NCI-H1436 treated with DMSO at 0.1 percent for 48 hours (cell line): ENCODE measurements around the gene STAT5B.
"Not testable (repeated sequence)": the region's sequence is repeated elsewhere in the genome, so short reads cannot be mapped to it uniquely, and the experiment has no call there.

Experiments used
- DNase-seq: peaks from one replicate; lab custom pipeline; 2025; lab: John Stamatoyannopoulos, UW

STAT5B gene

DNA sequence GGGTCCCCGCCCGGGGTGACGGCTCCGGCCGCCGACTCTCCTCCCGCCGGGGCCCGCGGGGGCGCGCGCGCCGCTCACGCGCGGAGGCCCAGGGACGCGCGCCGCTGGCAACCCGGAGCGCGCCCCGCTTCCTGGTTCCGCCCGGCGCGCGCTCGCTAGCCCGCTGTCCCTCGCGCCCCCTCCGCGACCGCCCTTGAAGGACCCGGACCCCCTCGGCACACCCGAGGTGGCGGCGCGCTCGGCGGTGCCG, at the start of gene STAT5B:
Gene STAT5B (minus strand): TSS at position 33 of the 250 bp plus-strand sequence. CDS start 44,264 bp downstream, outside the sequence.
- DNase-seq, result no peak

DNA sequence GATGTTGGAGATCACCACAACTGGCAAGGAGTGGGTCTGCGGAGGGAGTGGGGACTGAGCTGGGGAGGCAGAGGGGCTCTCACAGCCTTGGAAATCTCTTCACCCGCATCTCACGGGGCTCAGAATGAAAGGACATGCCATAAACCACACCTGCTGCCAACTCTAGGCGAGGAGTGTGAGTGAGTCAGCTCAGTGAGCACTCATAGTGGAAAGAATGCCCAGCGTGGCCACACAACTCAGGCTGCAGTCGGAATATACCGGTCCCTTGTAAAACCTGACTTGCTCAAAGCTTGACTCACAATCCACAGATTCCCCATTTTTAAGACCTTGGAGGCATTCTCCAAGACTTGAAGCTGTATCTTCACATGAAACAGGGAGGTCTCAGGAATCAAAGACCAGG, 48.8 kb upstream of the STAT5B start:
- no peak for DNase-seq

DNA sequence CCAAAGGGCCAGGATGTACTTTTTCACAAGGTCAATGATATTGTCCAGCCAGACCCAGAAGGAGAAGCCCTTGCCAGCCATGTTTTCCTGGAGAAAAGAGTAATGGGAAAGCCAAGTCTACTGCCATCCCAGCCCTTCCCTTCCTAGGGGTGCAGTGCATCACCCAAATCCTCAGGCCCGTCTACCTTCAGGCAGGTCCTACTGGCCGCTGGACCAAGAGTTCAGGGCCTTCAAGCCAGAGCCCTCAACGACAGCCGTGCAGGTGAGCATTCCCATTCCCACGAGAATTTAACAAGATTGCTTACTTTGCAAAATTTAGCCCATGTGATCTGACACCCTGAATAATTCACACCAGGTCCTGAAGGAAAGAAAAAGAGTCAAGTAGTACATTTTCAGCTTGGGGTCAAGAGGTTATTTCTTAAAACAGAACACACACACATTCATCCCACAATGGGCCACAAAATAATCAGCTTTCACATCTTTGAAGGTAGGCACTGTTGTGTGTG, 47.1 kb upstream of the STAT5B start:
- no peak for DNase-seq

DNA sequence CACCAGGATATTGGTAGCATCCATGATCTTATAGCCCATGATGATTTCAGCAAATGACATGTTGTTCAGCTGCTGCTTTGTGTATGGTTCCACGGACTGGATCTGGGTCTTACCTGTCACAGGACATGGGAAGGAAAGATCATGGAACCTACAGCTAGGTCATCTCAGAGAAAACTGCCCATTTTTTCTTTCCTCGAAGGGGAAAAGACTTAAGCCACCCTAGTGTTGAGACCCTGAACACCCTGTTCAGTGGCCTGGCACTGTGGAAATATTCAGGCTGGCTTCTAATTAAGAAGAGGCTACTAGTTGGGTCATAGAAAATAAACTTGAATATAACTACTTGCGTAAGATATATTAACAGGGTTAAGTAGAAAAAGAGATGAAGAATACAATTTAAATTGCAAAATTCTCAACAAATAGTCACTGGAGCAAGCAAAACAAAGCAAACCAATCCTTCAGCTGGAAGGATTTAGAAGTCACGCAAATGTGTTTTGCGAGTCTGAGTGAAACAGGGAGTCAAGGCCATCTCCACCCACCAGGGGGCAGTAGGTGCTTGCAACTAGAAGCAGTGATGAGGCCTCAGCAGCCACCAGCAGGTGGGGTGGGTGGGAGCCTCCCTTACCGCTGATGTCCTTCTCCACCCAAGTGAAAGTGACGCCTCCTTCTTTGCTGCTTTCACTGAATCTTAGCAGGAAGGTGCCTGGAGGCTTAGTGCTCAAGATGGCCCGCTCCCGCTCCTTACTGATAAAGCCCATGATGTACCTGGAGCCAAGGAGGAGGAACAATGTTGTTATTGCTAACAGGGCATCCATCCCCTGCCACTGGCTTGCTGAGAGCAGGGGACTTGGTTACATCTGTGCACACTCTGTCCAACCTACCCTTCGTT, 46.4 kb upstream of the STAT5B start:
- DNase-seq, result peak; percentile 67

DNA sequence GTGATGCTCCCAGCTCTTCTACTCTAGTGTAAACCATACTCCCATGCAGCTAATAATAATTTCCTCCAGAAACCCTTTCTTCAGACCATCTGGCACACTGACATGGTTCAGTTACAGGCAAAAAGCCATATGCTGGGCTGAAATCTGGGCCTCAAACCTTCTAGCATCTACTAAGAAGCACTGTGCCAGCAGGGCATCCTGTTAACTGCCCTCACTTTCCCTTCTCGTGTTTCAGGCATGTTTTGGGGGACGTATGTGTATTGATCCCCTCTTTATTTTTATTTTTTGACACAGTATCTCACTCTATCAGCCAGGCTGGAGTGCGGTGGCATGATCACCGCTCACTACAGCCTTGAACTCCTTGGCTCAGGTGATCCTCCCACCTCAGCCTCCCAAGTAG, 45.4 kb upstream of the STAT5B start:
- DNase-seq, result no peak

DNA sequence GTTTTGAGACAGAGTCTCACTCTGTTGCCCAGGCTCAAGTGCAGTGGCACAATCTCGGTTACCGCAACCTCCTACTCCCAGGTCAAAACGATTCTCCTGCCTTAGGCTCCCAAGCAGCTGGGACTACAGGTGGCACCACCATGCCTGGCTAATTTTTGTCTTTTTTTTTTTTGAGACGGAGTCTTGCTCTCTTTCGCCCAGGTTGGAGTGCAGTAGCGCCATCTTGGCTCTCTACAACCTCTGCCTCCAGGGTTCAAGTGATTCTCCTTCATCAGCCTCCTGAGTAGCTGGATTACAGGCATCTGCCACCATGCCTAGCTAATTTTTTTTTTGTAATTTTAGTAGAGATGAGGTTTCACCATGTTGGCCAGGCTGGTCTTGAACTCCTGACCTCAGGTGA, 41.8 kb upstream of the STAT5B start:
- DNase-seq, result not testable (repeated sequence)

DNA sequence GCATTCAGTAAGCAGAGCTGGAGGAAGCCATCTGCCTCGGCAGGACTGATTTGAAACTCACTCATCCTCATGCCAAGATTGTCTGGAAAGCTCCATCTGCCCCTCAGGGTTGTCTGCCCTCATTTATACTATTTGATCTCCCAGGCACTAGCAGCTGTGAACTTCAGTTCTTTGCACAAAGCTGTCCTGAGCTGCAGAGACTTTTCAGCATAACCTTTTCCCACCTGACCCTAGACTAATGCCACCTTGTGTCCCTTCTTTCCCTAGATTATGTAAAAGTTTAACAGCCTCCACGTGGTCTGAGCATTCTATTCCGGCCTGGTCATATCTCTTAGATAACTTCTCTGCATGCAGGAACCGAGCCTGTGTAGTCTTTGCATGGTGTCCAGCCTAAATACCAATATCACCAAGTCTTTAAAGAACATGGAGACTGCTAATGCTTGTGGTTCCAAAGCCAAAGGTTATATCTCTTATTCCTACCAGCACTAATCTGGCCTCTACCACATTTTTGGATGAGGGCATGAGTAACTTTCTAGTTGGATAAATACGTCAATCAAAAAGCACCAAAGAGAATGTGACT, 41.2 kb upstream of the STAT5B start:
- DNase-seq, result no peak

DNA sequence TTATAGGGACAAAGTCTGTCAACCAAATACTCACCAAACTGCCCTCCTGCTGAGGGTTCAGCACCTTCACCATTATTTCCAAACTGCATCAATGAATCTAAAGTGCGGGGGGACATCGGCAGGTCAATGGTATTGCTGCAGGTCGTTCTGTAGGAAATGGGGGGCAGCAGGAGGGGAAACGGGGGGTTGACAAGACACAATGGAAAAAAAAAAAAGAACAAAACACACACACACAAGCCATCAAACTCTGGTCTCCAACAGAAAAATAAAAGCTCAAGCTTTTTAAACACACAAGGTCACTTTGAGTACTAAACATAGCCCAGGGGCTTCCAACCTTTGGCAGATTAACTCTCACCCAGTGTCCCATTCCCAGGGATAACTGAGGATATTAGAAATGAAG, 40.6 kb upstream of the STAT5B start:
- DNase-seq, result no peak

DNA sequence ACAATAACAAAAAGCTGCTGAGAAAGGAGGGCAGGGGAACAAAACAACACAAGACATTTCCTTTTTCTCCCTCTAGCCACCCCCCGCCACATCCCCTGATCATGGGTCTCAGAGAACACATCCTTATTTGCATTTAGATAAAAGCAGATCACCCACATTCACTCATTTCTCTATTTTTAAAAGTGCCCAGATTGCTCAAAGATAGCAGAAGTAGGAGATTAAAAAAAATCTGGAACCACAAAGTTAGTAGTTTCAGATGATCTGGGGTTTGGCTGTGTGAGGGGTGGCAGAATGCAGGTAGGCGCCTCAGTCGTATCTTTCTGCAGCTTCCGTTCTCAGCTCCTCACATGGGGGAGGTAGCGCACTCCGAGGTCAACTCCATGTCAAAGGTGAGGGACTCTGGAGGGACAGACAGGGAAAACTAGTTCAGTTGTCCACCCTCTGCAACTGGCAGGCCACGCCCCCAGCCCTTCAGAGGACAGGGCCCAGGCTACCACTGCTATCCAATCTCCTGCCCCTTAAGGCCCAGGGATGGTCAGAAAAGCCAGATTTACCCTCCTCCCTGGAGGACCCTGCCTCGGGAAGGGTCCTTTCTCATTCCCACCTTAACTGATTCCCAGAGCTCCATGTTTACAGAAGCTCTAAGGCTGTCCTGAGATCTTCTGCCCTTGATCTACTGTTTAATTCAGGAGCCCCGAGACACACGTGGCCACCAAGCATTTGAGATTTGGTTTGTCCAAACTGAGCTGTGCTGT, 39.4 kb upstream of the STAT5B start:
- no peak for DNase-seq

DNA sequence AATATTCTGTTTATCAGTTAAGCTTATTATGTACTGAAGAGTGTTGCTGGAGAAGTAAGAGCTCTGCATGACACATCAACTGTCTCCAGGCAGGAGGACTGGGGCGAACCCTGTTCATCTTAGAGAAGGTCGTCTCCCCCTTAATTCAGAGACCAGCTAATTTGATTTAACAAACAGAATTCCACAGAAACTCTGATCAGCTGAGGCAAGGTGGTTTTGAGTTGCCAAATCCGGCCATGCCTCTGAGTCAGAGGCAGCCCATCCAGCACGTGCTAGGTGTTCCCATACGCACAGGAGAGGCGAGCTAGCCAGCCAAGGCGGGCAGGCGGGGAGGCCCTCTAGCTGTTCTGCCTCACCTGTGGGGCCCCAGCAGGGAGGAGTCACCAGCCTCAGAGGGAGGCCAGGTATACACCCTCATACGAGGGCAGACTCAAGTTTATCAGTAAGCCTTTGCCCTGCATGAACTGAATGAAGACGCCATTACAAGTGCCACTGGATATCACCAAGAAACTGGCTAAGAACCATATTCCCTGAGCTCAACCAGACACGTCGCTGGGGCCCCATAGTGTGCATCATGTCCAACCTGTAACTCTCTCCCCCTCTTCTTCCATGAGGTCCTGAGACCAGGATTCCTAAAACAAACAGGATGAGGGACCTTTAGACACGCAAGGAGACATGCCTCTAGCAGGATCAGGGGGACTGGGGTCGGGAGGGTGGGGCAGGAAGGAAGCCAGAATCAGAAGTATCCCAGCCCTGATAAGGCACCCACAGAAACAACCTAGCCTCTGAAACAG, 37.8 kb upstream of the STAT5B start:
- DNase-seq, result no peak

DNA sequence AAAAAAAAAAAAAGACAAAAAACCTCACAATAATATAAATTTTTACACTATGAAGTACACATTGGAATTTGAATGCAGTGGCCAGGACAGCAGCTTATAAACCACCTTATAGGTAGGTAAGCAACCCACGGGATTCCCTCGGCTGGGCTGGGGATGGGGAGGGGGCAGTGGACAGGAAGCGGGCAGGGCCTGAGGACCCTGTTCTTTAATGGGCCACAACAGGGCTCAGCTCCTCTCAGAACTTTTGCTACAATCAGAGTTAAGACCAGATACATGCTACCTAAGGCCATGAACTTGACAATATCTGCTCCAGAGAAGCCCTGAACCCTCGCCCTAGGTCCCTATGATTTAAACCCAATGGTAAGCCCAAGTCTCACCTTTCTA, 37.2 kb upstream of the STAT5B start:
- no peak for DNase-seq

DNA sequence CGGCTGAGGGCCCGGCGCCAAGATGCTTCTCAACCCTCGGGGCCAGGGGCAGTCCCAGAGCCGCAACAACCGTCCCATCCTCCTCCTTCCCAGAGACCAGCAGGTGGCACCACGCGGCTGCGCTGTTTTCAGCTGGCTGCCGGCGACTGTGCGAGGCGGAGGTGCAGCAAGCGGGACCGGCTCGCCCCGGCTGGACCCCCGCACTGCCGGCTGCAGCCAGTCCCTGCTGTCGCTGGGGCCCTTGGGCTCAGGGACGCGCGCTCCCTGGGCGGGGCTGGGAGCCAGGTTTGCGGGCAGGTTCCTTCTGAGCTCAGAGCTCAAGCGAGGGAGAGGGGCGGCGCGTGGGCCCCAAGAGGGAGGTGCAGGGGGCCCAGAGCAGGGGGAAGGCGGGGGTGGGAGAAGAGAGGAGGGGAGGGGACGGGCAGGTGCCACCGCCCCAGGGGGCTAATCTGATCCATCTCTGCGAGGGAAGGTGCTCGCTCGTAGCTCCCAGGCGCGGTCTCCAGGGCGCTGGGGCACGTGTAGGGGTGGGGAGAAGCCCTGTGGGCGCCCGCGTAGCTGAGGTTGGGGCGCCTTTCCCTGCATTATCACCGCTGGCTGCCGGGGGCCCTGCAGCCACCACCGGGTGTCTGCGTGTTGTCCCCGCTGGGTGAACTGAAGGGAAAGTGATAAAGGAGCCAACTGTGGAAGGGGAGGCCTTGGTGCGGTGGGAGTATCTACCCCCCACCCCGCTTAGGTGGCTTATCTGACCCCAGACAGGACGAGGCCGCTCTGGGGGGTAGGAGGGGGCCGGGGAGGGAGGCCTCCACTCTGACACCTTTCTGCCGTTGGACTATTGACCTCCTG, 36.3 kb upstream of the STAT5B start:
- DNase-seq, result peak; percentile 59

DNA sequence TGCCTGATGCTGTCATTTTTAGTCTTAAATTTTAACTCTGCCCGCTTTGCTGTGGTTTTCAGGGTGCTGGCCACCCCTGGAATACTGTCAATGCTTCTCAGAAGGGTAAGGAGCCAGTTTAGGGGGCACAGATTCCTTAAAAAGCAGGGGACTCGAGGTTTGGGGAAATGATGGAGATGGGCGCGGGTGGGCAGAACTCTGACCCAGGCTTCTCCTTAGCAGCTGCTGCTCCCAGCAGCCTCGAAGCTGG, 35.8 kb upstream of the STAT5B start:
- DNase-seq, result no peak

DNA sequence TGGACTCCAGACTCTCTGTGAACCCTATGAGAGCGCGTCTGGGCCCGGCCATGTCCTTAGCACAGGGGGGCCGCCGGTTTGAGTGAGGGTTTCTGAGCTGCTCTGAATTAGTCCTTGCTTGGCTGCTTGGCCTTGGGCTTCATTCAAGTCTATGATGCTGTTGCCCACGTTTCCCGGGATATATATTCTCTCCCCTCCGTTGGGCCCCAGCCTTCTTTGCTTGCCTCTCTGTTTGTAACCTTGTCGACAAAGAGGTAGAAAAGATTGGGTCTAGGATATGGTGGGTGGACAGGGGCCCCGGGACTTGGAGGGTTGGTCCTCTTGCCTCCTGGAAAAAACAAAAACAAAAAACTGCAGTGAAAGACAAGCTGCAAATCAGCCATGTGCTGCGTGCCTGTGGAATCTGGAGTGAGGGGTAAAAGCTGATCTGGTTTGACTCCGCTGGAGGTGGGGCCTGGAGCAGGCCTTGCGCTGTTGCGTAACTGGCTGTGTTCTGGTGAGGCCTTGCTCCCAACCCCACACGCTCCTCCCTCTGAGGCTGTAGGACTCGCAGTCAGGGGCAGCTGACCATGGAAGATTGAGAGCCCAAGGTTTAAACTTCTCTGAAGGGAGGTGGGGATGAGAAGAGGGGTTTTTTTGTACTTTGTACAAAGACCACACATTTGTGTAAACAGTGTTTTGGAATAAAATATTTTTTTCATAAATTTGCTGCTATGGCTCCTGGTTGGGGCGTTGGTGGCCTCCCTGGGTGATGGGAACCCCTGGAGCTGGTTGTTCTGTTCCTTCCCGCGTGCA, 35.2 kb upstream of the STAT5B start:
- no peak for DNase-seq

DNA sequence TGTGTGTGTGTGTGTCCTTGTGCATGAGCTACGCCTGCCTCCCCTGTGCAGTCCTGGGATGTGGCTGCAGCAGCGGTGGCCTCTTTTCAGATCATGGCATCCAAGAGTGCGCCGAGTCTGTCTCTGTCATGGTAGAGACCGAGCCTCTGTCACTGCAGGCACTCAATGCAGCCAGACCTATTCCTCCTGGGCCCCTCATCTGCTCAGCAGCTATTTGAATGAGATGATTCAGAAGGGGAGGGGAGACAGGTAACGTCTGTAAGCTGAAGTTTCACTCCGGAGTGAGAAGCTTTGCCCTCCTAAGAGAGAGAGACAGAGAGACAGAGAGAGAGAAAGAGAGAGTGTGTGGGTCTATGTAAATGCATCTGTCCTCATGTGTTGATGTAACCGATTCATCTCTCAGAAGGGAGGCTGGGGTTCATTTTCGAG, 34.6 kb upstream of the STAT5B start:
- no peak for DNase-seq

DNA sequence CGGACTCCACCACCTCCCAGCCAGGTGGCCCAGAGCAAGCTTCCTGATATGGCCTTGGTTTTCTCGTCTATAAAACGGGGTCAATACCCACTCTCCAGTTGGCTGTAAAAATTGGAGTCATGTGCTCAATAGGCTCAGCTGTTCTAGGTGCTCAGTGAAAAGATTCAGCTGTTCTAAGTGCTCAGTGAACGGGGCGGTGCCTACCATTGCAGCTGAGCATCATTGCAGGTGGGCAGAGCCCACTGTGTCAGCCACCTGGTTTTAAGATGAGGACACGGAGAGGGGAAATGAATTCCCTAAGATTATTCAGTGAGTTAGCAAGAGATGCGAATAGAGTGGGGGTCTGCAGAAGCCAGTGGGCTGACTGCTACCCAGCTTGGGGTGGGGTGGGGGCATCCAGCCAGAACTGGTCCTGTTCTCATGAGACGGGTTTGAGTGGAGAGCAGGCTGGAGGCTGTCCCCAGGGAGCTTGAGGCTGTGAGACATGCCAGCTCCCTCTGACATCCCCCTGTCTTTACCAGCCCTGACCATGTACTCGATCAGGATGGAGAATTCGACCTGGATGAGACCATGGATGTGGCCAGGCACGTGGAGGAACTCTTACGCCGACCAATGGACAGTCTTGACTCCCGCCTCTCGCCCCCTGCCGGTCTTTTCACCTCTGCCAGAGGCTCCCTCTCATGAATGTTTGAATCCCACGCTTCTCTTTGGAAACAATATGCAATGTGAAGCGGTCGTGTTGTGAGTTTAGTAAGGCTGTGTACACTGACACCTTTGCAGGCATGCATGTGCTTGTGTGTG, 34.0 kb upstream of the STAT5B start:
- DNase-seq, result no peak

DNA sequence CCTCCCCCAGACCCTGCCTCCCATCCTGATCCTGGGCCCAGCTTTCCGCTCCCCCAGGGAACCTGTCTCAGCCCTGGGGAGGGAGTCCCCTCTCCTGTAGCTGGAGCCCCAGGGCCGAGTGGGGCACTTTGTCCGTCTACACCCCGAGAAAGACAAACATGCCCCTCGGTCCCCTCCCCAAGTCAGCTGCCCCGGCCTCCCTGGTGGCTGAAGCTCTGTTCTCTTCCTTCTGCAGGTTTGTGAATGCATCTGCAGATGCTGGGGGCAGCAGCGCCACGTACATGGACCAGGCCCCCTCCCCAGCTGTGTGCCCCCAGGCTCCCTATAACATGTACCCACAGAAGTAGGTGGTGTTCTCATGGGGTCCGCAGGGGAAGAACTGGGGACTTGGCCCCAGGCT, 33.0 kb upstream of the STAT5B start:
- DNase-seq, result no peak

DNA sequence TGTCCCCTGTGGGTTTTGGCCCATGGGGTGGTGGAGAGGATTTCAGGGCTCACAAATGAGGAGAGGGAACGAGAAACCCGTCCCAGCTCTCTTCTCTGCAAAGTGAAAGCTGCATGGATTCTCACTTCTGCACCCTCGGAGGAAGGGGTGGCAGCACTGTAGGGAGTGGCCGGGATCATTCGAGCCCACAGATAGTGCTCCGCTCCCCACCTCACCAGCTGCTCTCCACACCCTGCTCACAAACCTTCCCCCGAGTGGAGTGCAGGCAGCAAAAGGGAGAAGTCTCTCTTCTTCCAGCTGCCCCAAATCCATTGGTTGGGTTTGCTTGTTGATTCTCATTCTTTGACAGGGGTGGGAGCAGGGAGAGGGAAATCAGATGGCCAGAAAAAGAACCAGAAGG, 32.3 kb upstream of the STAT5B start:
- DNase-seq, result no peak

DNA sequence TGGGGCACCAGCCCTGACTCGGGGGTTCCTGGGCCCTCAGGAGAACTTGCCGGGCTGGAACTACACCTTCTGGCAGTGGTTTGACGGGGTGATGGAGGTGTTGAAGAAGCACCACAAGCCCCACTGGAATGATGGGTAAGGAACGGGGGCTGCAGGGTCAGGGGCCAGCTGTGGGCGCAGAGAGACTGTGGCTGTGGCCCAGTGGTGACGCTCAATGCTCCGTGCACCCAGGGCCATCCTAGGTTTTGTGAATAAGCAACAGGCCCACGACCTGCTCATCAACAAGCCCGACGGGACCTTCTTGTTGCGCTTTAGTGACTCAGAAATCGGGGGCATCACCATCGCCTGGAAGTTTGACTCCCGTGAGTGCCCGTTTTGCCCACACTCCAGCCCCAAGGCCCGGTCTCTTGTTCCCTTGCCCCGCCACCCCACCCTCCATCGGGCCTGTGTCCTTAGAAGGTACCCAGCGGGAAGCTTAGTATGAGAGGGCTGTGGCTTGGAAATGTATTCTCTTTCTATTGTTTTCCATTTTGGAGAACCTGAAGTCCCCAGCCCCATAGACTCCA, 31.3 kb upstream of the STAT5B start:
- DNase-seq, result no peak

DNA sequence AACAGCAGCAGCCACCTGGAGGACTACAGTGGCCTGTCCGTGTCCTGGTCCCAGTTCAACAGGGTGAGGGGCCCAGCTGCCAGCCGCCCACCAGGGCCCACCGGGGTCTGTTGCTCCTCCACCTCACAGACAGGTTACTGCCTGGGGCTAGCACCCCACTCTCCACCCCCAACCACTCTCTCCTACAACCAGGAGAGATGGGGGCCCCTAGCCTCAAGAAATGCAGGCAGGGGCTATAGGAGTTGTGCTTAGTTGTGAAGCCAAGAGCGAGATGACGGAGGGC, 30.1 kb upstream of the STAT5B start:
- no peak for DNase-seq
